H1 (cell line): Measurements from ENCODE around the gene CNPY3. TPM values are rescaled to one million over a fixed set of nuclear protein-coding genes. Genes with fewer than 3 reads are reported as not detected.

ENCODE experiments used
- CTCF ChIA-PET: fragments of 300-600 bp; sonication (Branson Sonifier 250); formaldehyde crosslinking; loops from one replicate; lab custom pipeline; 2021; ENCODE audit not compliant: partially characterized antibody; lab: Charles Lee
- POLR2A ChIA-PET: fragments of 300-600 bp; sonication (Branson Sonifier 250); formaldehyde crosslinking; loops from one replicate; lab custom pipeline; 2021; ENCODE audit warnings: inconsistent platforms; ENCODE audit not compliant: partially characterized antibody; lab: Charles Lee
- DNase-seq, 2 experiments: peaks; one replicate each; pipeline versions ENCODE4 v3.0.0 to v3.0.0-alpha.2; 2010 to 2022; ENCODE audit warnings: low spot score in 2 of 2, low read depth in 1 of 2, mixed read lengths in 1 of 2
- FAIRE-seq: peaks from 2 replicates; lab custom pipeline; 2011; peaks lifted over from hg19 to GRCh38; lab: Jason Lieb, UNC
- H2AFZ ChIP-seq: 2 replicates; pipeline ENCODE4 v1.8.1; 2012; ENCODE audit warnings: low read length, inconsistent platforms
- H2AK5ac ChIP-seq: 2 replicates; pipeline ENCODE4 v1.6.1; 2013; ENCODE audit warnings: low read depth, low read length
- H2BK120ac ChIP-seq: replicated peaks from 2 replicates; pipeline ENCODE3; 2013; ENCODE audit warnings: low read depth, low read length, inconsistent platforms
- H2BK12ac ChIP-seq: 2 replicates; pipeline ENCODE4 v1.6.1; 2013; ENCODE audit warnings: low read depth, low read length
- H2BK15ac ChIP-seq: 2 replicates; pipeline ENCODE4 v1.6.1; 2013; ENCODE audit warnings: low read length
- H2BK20ac ChIP-seq: 2 replicates; pipeline ENCODE4 v1.6.1; 2013; ENCODE audit warnings: low read length
- H2BK5ac ChIP-seq: 2 replicates; pipeline ENCODE4 v1.6.1; 2013; ENCODE audit warnings: low read depth, low read length
- H3K14ac ChIP-seq: 2 replicates; pipeline ENCODE4 v1.6.1; 2013; ENCODE audit warnings: inconsistent platforms; ENCODE audit not compliant: insufficient read length
- H3K18ac ChIP-seq: 2 replicates; pipeline ENCODE4 v1.6.1; 2013; ENCODE audit warnings: low read length; ENCODE audit errors: extremely low read depth
- H3K23ac ChIP-seq: 2 replicates; pipeline ENCODE4 v1.6.1; 2013; ENCODE audit warnings: inconsistent platforms; ENCODE audit not compliant: insufficient read length
- H3K23me2 ChIP-seq: 2 replicates; pipeline ENCODE4 v1.6.1; 2013; ENCODE audit warnings: low read depth, low read length
- H3K27ac ChIP-seq: 2 replicates; pipeline ENCODE4 v1.6.1; 2011; ENCODE audit warnings: low read depth, low read length, inconsistent platforms
- H3K27me3 ChIP-seq, 4 experiments: replicated peaks in 1 of 4; 1 replicate in 1 of 4; 2 replicates in 3 of 4; pipeline versions ENCODE4 v1.6.1 to v1.8.1; 2011 to 2013; ENCODE audit warnings: low read length in 3 of 4, mild to moderate bottlenecking in 3 of 4, inconsistent platforms in 2 of 4, mixed read lengths in 2 of 4, moderate library complexity in 1 of 4; ENCODE audit not compliant: control insufficient read depth in 3 of 4, insufficient read depth in 3 of 4; ENCODE audit errors: extremely low read depth in 1 of 4
- H3K36me3 ChIP-seq, 4 experiments: 2 replicates each; pipeline versions ENCODE4 v1.6.1 to v1.8.1; 2011 to 2013; ENCODE audit warnings: mild to moderate bottlenecking in 4 of 4, low read length in 3 of 4, moderate library complexity in 2 of 4, control low read depth in 1 of 4, inconsistent platforms in 1 of 4; ENCODE audit not compliant: insufficient read depth in 4 of 4, control insufficient read depth in 2 of 4
- H3K4ac ChIP-seq: replicated peaks from 2 replicates; pipeline ENCODE3; 2013; ENCODE audit warnings: low read length, low read depth, mixed read lengths, inconsistent platforms; ENCODE audit not compliant: insufficient read length
- H3K4me1 ChIP-seq, 4 experiments: replicated peaks in 1 of 4; 1 replicate in 1 of 4; 2 replicates in 3 of 4; pipeline versions ENCODE4 v1.6.1 to v1.8.1; 2011 to 2013; ENCODE audit warnings: low read length in 3 of 4, inconsistent platforms in 2 of 4, mixed read lengths in 1 of 4; ENCODE audit not compliant: insufficient read depth in 4 of 4, control insufficient read depth in 3 of 4
- H3K4me2 ChIP-seq, 2 experiments: 2 replicates each; pipeline versions ENCODE4 v1.6.1 to v1.8.1; 2011 to 2013; ENCODE audit warnings: low read depth in 2 of 2, low read length in 2 of 2, control low read depth in 1 of 2, inconsistent platforms in 1 of 2, mild to moderate bottlenecking in 1 of 2; ENCODE audit not compliant: insufficient read depth in 1 of 2
- H3K4me3 ChIP-seq, 4 experiments: fragments of 200-600, 300-600 bp in 1 of 4; sonication (generic), shearing (Covaris generic), sonication (Bioruptor Twin) in 1 of 4; 2 replicates each; pipeline versions ENCODE4 v1.5.1 to v1.8.1; 2011 to 2016; ENCODE audit warnings: low read length in 4 of 4, low read depth in 3 of 4, control low read depth in 2 of 4, inconsistent platforms in 2 of 4, mild to moderate bottlenecking in 2 of 4, mixed read lengths in 1 of 4, moderate library complexity in 1 of 4; ENCODE audit not compliant: insufficient read depth in 2 of 4; ENCODE audit errors: extremely low read depth in 1 of 4
- H3K56ac ChIP-seq: replicated peaks from 2 replicates; pipeline ENCODE3; 2013; ENCODE audit warnings: low read depth, mild to moderate bottlenecking, mixed read lengths, low read length, inconsistent platforms; ENCODE audit not compliant: insufficient read length
- H3K79me1 ChIP-seq: 2 replicates; pipeline ENCODE4 v1.6.1; 2013; ENCODE audit warnings: low read depth, low read length, control low read depth
- H3K79me2 ChIP-seq, 2 experiments: 2 replicates each; pipeline versions ENCODE4 v1.6.1 to v1.8.1; 2012 to 2013; ENCODE audit warnings: low read length in 2 of 2, mild to moderate bottlenecking in 2 of 2, inconsistent platforms in 1 of 2; ENCODE audit not compliant: insufficient read depth in 2 of 2, control insufficient read depth in 1 of 2
- H3K9ac ChIP-seq, 4 experiments: replicated peaks in 1 of 4; 1 replicate in 1 of 4; 2 replicates in 3 of 4; pipeline versions ENCODE4 v1.6.1 to v1.8.1; 2011 to 2013; ENCODE audit warnings: low read depth in 3 of 4, low read length in 3 of 4, control low read depth in 2 of 4, mild to moderate bottlenecking in 2 of 4, moderate library complexity in 2 of 4, inconsistent platforms in 1 of 4; ENCODE audit errors: extremely low read depth in 1 of 4
- H3K9me3 ChIP-seq, 2 experiments: 2 replicates each; pipeline versions ENCODE4 v1.6.1 to v1.8.1; 2012 to 2013; ENCODE audit warnings: mild to moderate bottlenecking in 2 of 2, moderate library complexity in 2 of 2, control low read depth in 1 of 2, inconsistent platforms in 1 of 2, low read depth in 1 of 2, low read length in 1 of 2, mixed read lengths in 1 of 2; ENCODE audit not compliant: insufficient read depth in 2 of 2
- H4K20me1 ChIP-seq, 2 experiments: replicated peaks in 1 of 2; 2 replicates each; pipeline versions ENCODE3 to v1.8.1; 2011 to 2013; ENCODE audit warnings: inconsistent platforms in 2 of 2, low read length in 2 of 2, mild to moderate bottlenecking in 1 of 2; ENCODE audit not compliant: insufficient read depth in 2 of 2, control insufficient read depth in 1 of 2
- H4K5ac ChIP-seq: 2 replicates; pipeline ENCODE4 v1.6.1; 2013; ENCODE audit warnings: low read length, low read depth, mixed read lengths, inconsistent platforms; ENCODE audit not compliant: insufficient read length
- H4K8ac ChIP-seq: 2 replicates; pipeline ENCODE4 v1.8.0; 2013; ENCODE audit warnings: mild to moderate bottlenecking, moderate library complexity, low read length, inconsistent platforms; ENCODE audit not compliant: insufficient read depth; ENCODE audit errors: extremely low read depth
- H4K91ac ChIP-seq: replicated peaks from 2 replicates; pipeline ENCODE3; 2013; ENCODE audit warnings: low read length, mixed read lengths, inconsistent platforms; ENCODE audit not compliant: insufficient read length
- ASH2L ChIP-seq: fragments of 200-600, 300-600 bp; sonication (generic); IDR thresholded peaks from one replicate; pipeline ENCODE4 v1.7.1; 2017; ENCODE audit warnings: low read length
- ATF2 ChIP-seq: IDR thresholded peaks from 2 replicates; pipeline ENCODE4 v1.6.1; 2012; ENCODE audit warnings: low read length, inconsistent platforms
- BCL11A ChIP-seq, 2 experiments: IDR thresholded peaks; one replicate each; pipeline ENCODE4 v1.6.1; 2011; ENCODE audit warnings: low read depth in 2 of 2, low read length in 2 of 2, mild to moderate bottlenecking in 2 of 2
- BRCA1 ChIP-seq: IDR thresholded peaks from 2 replicates; pipeline ENCODE4 v1.6.1; 2012; ENCODE audit warnings: low read depth, low read length, improper control_type of control experiment
- CBX8 ChIP-seq: fragments of 300-800, 300-1000 bp; sonication (generic); IDR thresholded peaks from 2 replicates; pipeline ENCODE4 v1.7.1; 2016; ENCODE audit warnings: low read depth, low read length, borderline replicate concordance
- JUND ChIP-seq: IDR thresholded peaks from 2 replicates; pipeline ENCODE4 v1.6.1; 2011; ENCODE audit warnings: mild to moderate bottlenecking, improper control_type of control experiment, low read length
- NANOG ChIP-seq: IDR thresholded peaks from 2 replicates; pipeline ENCODE4 v1.6.1; 2011; ENCODE audit warnings: low read length, low read depth, mild to moderate bottlenecking, inconsistent platforms; ENCODE audit not compliant: insufficient read depth, poor library complexity, severe bottlenecking
- POLR2A ChIP-seq, 2 experiments: IDR thresholded peaks; 1 replicate in 1 of 2; 2 replicates in 1 of 2; pipeline ENCODE4 v1.6.1; 2011; ENCODE audit warnings: low read depth in 2 of 2, low read length in 2 of 2, mild to moderate bottlenecking in 2 of 2; ENCODE audit errors: control extremely low read depth in 1 of 2
- RFX5 ChIP-seq: IDR thresholded peaks from 2 replicates; pipeline ENCODE4 v1.6.1; 2011; ENCODE audit warnings: low read depth, low read length, improper control_type of control experiment, borderline replicate concordance
- SIRT6 ChIP-seq: IDR thresholded peaks from one replicate; pipeline ENCODE4 v1.7.1; 2012; ENCODE audit warnings: low read length, inconsistent platforms
- SP2 ChIP-seq: IDR thresholded peaks from 2 replicates; pipeline ENCODE4 v1.6.1; 2012; ENCODE audit warnings: mild to moderate bottlenecking, low read length, inconsistent platforms
- TAF1 ChIP-seq: IDR thresholded peaks from 2 replicates; pipeline ENCODE4 v1.6.1; 2011; ENCODE audit warnings: mild to moderate bottlenecking, low read depth, low read length
- TCF12 ChIP-seq: IDR thresholded peaks from 2 replicates; pipeline ENCODE4 v1.6.1; 2011; ENCODE audit warnings: low read depth, mild to moderate bottlenecking, low read length
- WGBS, 2 experiments: shearing (Covaris generic) in 1 of 2; methylation state at CpG; one replicate each; pipeline versions ENCODE4 v1.1.6 to v1.1.7; 2013 to 2015; ENCODE audit warnings: low lambda C conversion rate in 2 of 2, mixed read lengths in 2 of 2, inconsistent platforms in 1 of 2, low coverage in 1 of 2, missing lambda C conversion rate in 1 of 2; ENCODE audit not compliant: insufficient replicate concordance in 2 of 2, insufficient coverage in 1 of 2, insufficient read length in 1 of 2; ENCODE audit errors: extremely low coverage in 1 of 2, missing lambda C conversion rate in 1 of 2; 5-methylcytosine and 5-hydroxymethylcytosine counted together
- polyA plus RNA-seq, 7 experiments: library from polyadenylated mRNA; depleted of rRNA in 3 of 7; stranded (reverse) in 5 of 7; unstranded in 2 of 7; fragments of >200 nt in 5 of 7; fragments of 200-250 nt in 2 of 7; gene quantifications; 1 replicate in 5 of 7; 2 replicates in 1 of 7; 4 replicates in 1 of 7; pipeline versions ENCODE4 v1.2.1 to v1.2.3, GENCODE V29; 2011 to 2013; ENCODE audit warnings: missing spikeins in 2 of 7, mixed read lengths in 2 of 7
- total RNA-seq: library from RNA; stranded (reverse); fragmentation: NEBNext Ultra II Directional; extraction: Animal tissue kit (Norgen Biotek cat#: 25700); gene quantifications from 2 replicates; pipeline ENCODE4 v1.2.1, GENCODE V29; 2021

CNPY3 gene
- total and polyA plus RNA-seq, 2 of the 8 experiments (the other 6 are each of a cell fraction or from before 2014, with no cell fraction given) = 49.6 to 64.5 TPM

GRCh38 chr6:42968126-42968701 is 38.9 kb downstream of the CNPY3 start:
- no peak overlapping the region for H2AK5ac ChIP-seq
- no peak overlapping the region for H4K5ac ChIP-seq
- no peak overlapping the region for H4K91ac ChIP-seq
- H2BK12ac ChIP-seq = no peak overlapping the region
- H3K27me3 ChIP-seq = no peaks in the 10 kb centered on the region
- H2BK5ac ChIP-seq = no peak overlapping the region
- no peak overlapping the region for H2BK120ac ChIP-seq
- H3K14ac ChIP-seq = no peak overlapping the region
- DNase-seq (no peak), FAIRE-seq (no peak)
- H3K56ac ChIP-seq = no peak overlapping the region
- H2BK20ac ChIP-seq = no peak overlapping the region
- H2AFZ ChIP-seq = no peak overlapping the region
- peaks cover 0 to 2% (median 0%) of the 10 kb centered on the region in 4 experiments; a peak in 1 of 8 replicates for H3K36me3 ChIP-seq
- H2BK15ac ChIP-seq = no peak overlapping the region
- H3K4ac ChIP-seq = no peak overlapping the region
- H3K79me1 ChIP-seq = no peaks in the 10 kb centered on the region; the same call in 1 of the 2 replicates
- ChIA-PET POLR2A (interaction anchor here (1.6 to 1.7 kb wide), 2 partner anchors 11 to 16 kb away, joined by 3 to 7 read pairs; partner anchors contain the start of genes PEX6 and PPP2R5D), CTCF (interaction anchor here (0.7 to 4.2 kb wide), 4 partner anchors 31 to 67 kb away, joined by 3 to 11 read pairs (median 3); no protein-coding TSS in a partner anchor)
- no peak overlapping the region for H3K4me3 ChIP-seq
- no peak overlapping the region for H4K8ac ChIP-seq
- H3K4me2 ChIP-seq = no peak overlapping the region
- H3K23ac ChIP-seq = no peak overlapping the region
- H3K27ac ChIP-seq = no peak overlapping the region
- peaks cover 0 to 2% of the 10 kb centered on the region in 2 experiments for H4K20me1 ChIP-seq
- H3K79me2 ChIP-seq = no peaks in the 10 kb centered on the region
- H3K18ac ChIP-seq = no peak overlapping the region
- H3K23me2 ChIP-seq = no peaks in the 10 kb centered on the region
- 89% methylated on average over 12 of the region's 12 CpGs; no CpG with 5 or more reads in 1 of the 2 experiments for WGBS, 2 experiments
- no peak overlapping the region for H3K9ac ChIP-seq
- no peaks in the 10 kb centered on the region for H3K9me3 ChIP-seq
- peaks cover 0 to 10% (median 4%) of the 10 kb centered on the region in 4 experiments; a peak in 5 of 7 replicates for H3K4me1 ChIP-seq
- TF ChIP-seq ATF2 = no peak
- no peak for TF ChIP-seq POLR2A (IDR thresholded peaks at IDR 0.05; ENCODE audit: control extremely low read depth in 1 of 2, low read depth in 2 of 2, low read length in 2 of 2)
- TF ChIP-seq SP2 = no peak
- TF ChIP-seq SIRT6 = no peak
- TF ChIP-seq BCL11A (IDR thresholded peaks at IDR 0.05; ENCODE audit: low read depth in 2 of 2, low read length in 2 of 2) = no peak
- TF ChIP-seq RFX5 = no peak
- no peak for TF ChIP-seq NANOG
- no peak for TF ChIP-seq TCF12
- no peak for TF ChIP-seq TAF1
- TF ChIP-seq BRCA1 = no peak
- TF ChIP-seq ASH2L = no peak
- TF ChIP-seq CBX8 = no peak
- TF ChIP-seq JUND = no peak
